SW480 (cell line): ENCODE results near the gene STXBP6.
A peak's percentile ranks its signal among the peaks of the same experiment; 100 is the strongest.
"Not testable (repeated sequence)": the region's sequence is repeated elsewhere in the genome, so short reads cannot be mapped to it uniquely, and the experiment has no call there.

Experiments used
- DNase-seq: peaks from one replicate; pipeline ENCODE4 v3.0.0-alpha.2; 2016; ENCODE audit warnings: low spot score

STXBP6 gene

GRCh38 chr14:24828486-24828885 is 221.5 kb downstream of the STXBP6 start:
- no peak for DNase-seq

DNA sequence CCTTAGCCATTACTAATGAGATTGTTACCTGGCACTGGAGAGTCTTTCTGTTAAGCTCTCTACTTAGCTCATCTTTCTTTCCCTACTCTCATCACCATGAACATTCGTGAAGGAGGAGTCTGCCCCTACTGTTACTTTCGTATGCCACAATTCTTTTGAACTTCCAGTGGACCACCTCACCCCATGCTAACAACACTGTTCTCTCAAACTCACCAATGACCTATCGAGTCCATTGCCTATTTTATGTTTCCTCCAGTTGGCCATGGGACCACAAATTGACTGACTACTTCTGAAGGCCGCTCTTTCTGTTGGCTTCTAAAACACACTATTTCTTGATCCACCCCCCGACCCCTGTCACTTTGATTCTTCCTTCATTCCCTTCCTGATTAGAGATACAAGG is 223.6 kb downstream of the STXBP6 start:
- DNase-seq = no peak

DNA sequence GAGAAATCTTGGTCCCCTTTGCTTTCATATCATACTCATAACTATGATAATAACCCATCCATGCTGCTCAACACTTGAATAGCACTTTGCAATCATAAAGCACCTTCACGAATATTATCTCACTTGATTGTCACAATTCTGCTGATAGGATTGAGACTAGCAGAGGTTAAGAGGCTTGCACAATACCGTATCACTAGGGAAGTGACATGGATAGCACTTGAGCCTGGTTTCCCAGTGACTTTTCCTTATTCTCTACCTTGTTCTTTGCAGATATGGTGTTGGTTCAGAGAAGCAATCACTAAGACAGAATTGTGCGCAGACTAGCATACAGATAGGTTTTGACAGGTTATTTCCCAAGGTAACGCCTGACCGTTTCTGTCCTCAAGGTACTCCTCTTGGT is 229.3 kb downstream of the STXBP6 start:
- no peak for DNase-seq

DNA sequence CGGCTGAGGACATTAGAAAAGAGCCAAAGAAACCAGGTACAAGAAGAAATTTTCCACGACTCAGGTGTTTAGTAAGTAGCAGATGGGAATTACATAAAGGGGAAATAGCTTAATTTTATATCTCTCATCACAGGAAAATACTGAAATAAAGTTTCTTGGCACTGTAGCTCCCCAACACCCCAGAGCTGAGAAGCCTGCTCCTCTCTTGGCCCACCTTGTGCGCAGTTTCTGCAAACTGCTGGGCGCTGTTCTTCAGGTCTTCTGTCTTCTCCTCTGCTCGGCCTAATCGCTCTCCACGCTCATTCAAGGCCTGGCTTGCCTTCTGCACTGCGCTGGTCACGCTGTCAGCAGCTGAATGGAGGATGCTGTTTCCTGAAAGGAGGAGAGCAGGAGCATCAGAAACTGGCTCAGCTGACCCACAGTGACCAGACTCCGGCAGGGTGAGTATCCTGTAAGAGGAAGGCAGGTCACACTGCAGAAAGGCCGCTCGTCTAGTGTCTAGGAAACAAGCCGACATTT is 231.1 kb downstream of the STXBP6 start:
- DNase-seq = no peak

GRCh38 chr14:24818058-24818822 is 231.7 kb downstream of the STXBP6 start:
- DNase-seq = peak; percentile 94

GRCh38 chr14:24817212-24818057 is 232.5 kb downstream of the STXBP6 start:
- peak; percentile 69 for DNase-seq

GRCh38 chr14:24816929-24817211 is 233.1 kb downstream of the STXBP6 start:
- DNase-seq = no peak

GRCh38 chr14:24816011-24816928 is 233.7 kb downstream of the STXBP6 start:
- peak; percentile 57 for DNase-seq

DNA sequence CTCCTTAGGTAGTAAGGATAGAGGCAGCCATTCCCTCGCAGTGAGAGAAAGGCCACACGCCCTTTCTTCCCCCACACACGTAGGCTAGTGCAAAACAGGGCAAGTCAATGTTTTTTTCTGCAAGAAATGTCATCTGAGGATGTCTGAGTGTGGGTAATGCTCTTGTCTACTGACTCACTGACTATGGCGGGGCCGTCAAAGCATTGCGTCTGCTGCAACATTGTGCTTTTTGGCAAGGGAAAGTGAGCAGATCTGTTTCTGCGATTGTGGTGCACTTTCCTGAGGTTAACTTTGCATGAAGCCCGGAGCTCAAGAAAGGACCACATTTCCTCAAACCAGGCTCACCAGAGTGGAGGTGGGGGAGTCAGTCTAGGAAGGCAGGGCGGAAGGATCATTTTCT is 234.4 kb downstream of the STXBP6 start:
- DNase-seq = no peak

- DNase-seq = no peak
Measured at GRCh38 chr14:24814944-24815343, 235.0 kb downstream of the STXBP6 start.

DNA sequence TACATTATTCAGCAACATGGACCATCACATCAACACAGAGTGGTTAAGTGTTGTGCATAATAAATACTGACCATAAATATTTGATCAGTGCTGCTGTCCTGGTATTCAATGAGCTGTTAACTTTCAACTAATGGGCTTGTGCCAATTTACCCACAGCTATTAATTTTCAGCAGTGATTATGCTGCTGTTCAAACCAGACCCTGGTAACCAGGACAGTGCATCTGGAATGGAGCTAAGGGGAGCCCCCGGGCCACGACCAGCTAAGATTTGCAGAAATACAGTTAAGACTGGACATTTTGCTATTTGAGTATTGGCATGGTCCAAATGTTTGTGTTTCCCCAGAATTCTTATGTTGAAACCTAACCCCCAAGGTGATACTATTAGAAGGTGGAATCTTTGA is 235.6 kb downstream of the STXBP6 start:
- no peak for DNase-seq

GRCh38 chr14:24813819-24814259 is 236.1 kb downstream of the STXBP6 start:
- DNase-seq = no peak

DNA sequence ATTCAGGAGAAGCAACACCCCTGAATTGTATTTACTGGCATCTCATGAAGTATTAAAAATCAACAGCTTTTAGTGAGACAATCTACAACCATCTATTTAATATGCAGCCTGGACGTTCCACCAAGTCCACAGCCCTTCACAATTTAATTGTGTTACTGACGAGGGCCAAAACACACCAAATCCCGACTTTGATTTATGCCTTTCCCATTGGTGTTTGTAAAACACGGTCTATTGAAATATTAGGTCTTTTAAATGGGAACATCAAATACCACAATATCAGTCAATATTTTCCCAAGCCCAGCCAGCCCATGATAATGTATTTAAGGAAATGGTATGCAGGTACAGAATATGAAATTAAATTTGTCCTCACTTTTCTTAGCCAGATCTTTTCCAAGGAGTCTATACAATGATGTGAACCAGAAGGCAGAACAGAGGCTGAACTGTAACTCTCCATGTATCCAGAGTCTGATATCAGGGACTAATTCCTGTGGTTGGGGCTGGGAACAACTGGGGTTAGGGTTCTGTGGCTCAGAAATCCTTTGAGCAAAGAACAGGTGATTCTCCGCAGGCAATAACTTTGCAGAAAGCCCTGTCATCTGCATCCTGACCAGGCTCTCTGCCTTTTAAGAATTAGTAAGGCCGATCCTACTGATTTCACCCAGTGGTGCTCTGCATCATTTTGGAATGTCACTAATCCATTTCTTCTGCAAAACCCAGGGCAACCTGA is 236.7 kb downstream of the STXBP6 start:
- DNase-seq = no peak

- DNase-seq = no peak
Measured at GRCh38 chr14:24809135-24809534, 240.8 kb downstream of the STXBP6 start.

GRCh38 chr14:24808412-24808811 is 241.5 kb downstream of the STXBP6 start:
- no peak for DNase-seq

GRCh38 chr14:24806061-24806678 is 243.8 kb downstream of the STXBP6 start:
- DNase-seq = peak; percentile 65

GRCh38 chr14:24804552-24805212 is 245.3 kb downstream of the STXBP6 start:
- no peak for DNase-seq

- DNase-seq = no peak
Measured at GRCh38 chr14:24803933-24804494, 245.9 kb downstream of the STXBP6 start.

- not testable (repeated sequence) for DNase-seq
Measured at GRCh38 chr14:24803426-24803825, 246.5 kb downstream of the STXBP6 start.

GRCh38 chr14:24802236-24802635 is 247.7 kb downstream of the STXBP6 start:
- no peak for DNase-seq
